Umbilical cord (tissue), 2 donors: ENCODE measurements around the gene BOLA2B. TPM values are rescaled to one million over a fixed set of nuclear protein-coding genes. Genes with fewer than 3 reads are reported as not detected.
A peak's percentile ranks its signal among the peaks of the same experiment; 100 is the strongest.
"Not testable (repeated sequence)": the region's sequence is repeated elsewhere in the genome, so short reads cannot be mapped to it uniquely, and the experiment has no call there.

Experiments
- DNase-seq: peaks from one replicate; pipeline ENCODE4 v3.0.0-alpha.2; 2015; ENCODE audit warnings: low spot score
- total RNA-seq: library from RNA; depleted of rRNA; stranded (reverse); fragments of >200 nt; gene quantifications from one replicate; pipeline ENCODE4 v1.2.3, GENCODE V29; 2014; ENCODE audit warnings: low replicate concordance; ENCODE audit not compliant: insufficient read depth

Gene BOLA2B
- total RNA-seq, 1 donor from 2014 or later: 110 TPM

- no peak for DNase-seq
Observed at GRCh38 chr16:30184096-30184890, 9.2 kb downstream of the BOLA2B start.

GRCh38 chr16:30183233-30184095 lies 10.0 kb downstream of the BOLA2B start, which contains the start of gene CORO1A:
TSS of gene CORO1A (plus strand) at chr16:30183602. CDS start at chr16:30185210, 1,608 bp downstream.
- DNase-seq: peak; percentile 90

- DNase-seq: no peak
Observed at GRCh38 chr16:30180741-30181140, 12.7 kb downstream of the BOLA2B start.

GRCh38 chr16:30179931-30180330 lies 13.5 kb downstream of the BOLA2B start:
- no peak for DNase-seq

- DNase-seq: no peak
Observed at GRCh38 chr16:30179195-30179594, 14.3 kb downstream of the BOLA2B start.

- DNase-seq: not testable (repeated sequence)
Observed at GRCh38 chr16:30176876-30177275, 16.6 kb downstream of the BOLA2B start.

GRCh38 chr16:30173054-30173453 lies 20.4 kb downstream of the BOLA2B start:
- DNase-seq: no peak

GRCh38 chr16:30170145-30170544 lies 23.3 kb downstream of the BOLA2B start:
- DNase-seq: not testable (repeated sequence)

GRCh38 chr16:30169416-30169815 lies 24.1 kb downstream of the BOLA2B start:
- not testable (repeated sequence) for DNase-seq

GRCh38 chr16:30168746-30169145 lies 24.7 kb downstream of the BOLA2B start:
- not testable (repeated sequence) for DNase-seq

GRCh38 chr16:30166202-30166902 lies 27.1 kb downstream of the BOLA2B start:
- DNase-seq: peak; percentile 19

- DNase-seq: no peak
Observed at GRCh38 chr16:30163538-30163937, 29.9 kb downstream of the BOLA2B start.

GRCh38 chr16:30157214-30157613 lies 36.3 kb downstream of the BOLA2B start:
- no peak for DNase-seq

- DNase-seq: no peak
Observed at GRCh38 chr16:30155188-30155587, 38.3 kb downstream of the BOLA2B start.

- DNase-seq: no peak
Observed at GRCh38 chr16:30152517-30152916, 40.9 kb downstream of the BOLA2B start.

- DNase-seq: no peak
Observed at GRCh38 chr16:30151091-30151490, 42.4 kb downstream of the BOLA2B start.

- DNase-seq: no peak
Observed at GRCh38 chr16:30149250-30149930, 44.1 kb downstream of the BOLA2B start.

GRCh38 chr16:30147843-30148510 lies 45.5 kb downstream of the BOLA2B start:
- DNase-seq: no peak

- DNase-seq: no peak
Observed at GRCh38 chr16:30145657-30146056, 47.8 kb downstream of the BOLA2B start.

GRCh38 chr16:30144917-30145316 lies 48.5 kb downstream of the BOLA2B start:
- DNase-seq: no peak

GRCh38 chr16:30144017-30144416 lies 49.4 kb downstream of the BOLA2B start:
- no peak for DNase-seq
